NCI-H2081 (cell line): ENCODE measurements around the gene MYO7A.
A peak's percentile ranks its signal among the peaks of the same experiment; 100 is the strongest.

Experiments used
- DNase-seq, 2 experiments: peaks; one replicate each; lab custom pipeline; 2025; lab: John Stamatoyannopoulos, UW

The MYO7A gene

DNA sequence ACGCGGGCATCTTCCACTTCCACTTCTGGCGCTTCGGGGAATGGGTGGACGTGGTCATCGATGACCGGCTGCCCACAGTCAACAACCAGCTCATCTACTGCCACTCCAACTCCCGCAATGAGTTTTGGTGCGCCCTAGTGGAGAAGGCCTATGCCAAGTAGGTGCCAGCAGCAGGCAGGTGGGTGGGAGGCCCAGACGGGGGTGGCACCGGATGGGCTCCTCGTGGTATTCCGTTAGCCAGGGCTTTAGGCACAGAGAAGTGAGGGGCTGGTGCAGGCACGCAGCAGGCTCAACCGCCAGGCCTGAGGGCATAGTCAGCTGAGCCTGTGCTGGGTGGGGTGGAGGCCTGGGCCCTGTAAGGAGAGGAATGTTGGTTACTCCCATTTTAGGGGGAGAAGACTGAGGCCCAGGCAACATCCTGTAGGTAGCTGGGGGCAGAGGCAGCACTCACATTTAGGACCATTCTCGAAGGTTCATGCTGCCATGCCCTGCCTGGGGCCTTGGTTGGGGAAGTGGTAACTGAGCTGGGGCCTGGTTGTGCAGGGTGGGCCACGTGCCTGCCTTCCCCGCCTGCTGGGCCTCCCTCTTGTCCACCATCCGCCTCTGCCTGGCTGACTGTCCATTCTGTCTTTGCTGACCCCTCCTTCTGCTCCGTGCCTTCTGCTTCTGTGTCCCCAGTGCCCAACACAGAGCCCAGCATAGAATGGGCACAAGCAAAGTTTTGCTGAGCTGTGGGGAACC, 15.2 kb upstream of the MYO7A start:
- DNase-seq, result no peak

DNA sequence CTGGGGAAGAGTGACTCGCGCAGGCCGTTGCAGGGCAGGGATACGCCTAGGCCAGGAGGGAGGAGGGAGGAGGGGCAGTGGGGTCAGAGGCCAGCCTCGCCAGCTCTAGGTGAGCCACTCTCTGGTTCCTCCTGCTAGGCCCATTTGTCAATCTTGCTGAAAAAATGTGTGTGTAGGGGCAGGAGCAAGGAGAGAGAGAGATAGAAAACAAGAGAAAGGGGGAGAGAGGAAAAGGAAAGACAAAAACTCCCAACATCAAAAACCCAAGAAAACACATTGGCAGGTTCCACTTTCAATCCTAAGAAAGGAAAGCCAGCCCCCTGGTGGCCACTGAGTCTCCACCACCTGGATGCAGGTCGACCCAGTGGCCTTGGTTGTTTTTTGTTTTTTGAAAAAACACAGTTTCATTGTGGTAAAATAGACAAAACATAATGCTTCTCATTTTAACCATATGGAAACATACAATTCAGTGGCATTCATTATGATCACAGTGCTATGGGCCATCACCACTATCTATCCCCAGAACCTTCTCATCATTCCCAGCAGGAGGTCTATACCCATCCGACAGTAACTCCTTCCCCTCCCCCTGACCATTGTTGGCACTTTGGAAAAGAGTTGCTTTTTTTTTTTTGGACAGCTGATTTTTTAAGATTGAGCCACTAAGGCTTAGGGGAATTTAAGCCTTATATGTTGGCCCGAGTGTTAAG, 14.5 kb upstream of the MYO7A start:
- peak; percentile 8 to 32 for DNase-seq

GRCh38 chr11:77114089-77114463, 14.0 kb upstream of the MYO7A start:
- no peak for DNase-seq

DNA sequence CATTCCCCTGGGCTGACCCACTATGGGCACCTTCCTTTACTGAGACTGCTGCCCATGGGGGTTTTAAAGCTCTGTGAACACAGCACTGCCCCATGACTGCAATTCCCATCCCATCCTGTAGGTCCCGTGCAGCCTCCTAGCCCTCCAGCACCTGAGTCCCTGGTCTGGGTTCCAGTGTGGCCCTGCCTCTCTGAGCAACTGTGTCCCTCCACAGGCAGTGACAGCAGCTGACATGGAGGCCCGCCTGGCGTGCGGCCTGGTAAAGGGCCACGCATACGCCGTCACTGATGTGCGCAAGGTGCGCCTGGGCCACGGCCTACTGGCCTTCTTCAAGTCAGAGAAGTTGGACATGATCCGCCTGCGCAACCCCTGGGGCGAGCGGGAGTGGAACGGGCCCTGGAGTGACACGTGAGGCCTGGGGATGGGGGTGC, 12.8 kb upstream of the MYO7A start:
- no peak for DNase-seq

GRCh38 chr11:77115956-77116355, 12.1 kb upstream of the MYO7A start:
- no peak for DNase-seq

- DNase-seq, result peak; percentile 4 to 32
These were observed 10.6 kb upstream of the MYO7A start for GRCh38 chr11:77117492-77117891.

DNA sequence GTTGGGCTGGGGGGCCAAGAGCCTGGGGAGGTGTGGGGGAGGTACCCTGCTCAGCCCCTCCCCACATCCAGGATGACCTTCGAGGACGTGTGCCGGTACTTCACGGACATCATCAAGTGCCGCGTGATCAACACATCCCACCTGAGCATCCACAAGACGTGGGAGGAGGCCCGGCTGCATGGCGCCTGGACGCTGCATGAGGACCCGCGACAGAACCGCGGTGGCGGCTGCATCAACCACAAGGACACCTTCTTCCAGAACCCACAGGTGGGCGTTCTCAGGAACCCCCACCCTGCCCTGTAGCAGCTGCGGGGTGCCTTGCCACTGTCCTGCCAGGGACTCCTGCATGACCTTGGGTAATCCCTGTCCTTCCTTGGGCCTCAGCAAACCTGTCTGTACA, 10.0 kb upstream of the MYO7A start:
- DNase-seq, result no peak

DNA sequence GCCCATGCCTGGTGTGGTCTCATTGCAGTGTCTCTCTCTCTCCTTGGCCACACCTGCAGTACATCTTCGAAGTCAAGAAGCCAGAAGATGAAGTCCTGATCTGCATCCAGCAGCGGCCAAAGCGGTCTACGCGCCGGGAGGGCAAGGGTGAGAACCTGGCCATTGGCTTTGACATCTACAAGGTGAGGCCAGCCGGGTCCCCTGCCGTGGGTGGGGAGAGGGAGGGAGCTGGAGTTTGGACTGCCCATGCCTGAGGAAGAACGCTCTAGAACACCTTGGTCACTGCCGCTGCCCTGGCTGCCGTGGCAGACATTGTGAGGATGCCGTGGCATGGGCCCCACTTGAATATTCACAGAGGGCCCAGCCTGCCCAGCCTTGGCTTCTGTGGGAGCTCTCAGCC, 9.1 kb upstream of the MYO7A start:
- no peak for DNase-seq

DNA sequence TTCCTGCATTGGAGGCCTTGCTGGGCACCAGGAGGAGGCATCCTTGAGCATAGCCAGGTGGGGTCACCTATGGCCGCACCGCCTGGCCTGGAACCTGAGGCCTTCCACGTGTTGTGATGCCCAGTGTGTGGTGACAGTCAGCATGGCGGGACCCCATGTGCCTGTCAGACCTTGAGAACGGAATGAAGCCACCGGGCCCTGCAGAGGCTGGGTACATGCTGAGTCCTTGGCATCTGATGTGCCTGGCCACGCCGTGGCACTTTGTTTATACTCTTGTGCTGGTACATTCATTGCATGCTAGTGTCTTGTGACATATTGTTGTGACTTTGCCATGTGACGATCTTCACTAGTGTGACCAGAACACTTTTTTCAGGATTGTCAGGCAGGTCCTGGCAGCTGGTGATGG, 8.5 kb upstream of the MYO7A start:
- no peak for DNase-seq

GRCh38 chr11:77120571-77120970, 7.5 kb upstream of the MYO7A start:
- DNase-seq, result no peak

DNA sequence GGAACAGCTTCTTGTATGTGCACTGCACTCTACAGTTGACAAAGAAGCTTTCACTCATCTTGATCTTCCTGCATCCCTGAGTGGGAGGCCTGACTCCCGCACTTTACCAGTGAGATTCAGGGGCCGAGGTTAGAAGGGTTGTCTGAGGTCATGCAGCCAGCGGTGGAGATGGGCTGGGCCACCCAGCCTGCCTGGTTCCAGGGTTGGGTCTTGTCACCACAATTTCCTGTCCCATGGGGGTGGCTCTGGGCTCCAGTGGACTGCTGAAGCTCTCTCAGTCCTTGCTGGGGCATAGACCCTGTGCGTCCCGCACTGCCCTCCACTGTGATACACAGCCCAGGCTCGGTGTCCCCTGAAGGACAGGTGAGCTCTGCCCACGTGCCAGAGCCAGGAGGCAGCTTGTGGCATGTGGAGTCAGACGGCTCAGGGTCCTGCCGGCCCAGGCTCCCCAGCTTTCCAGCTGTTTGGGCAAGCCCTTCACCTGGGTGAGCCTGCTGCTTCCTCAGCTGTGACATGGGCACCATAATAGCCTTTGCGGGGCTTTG, 6.9 kb upstream of the MYO7A start:
- DNase-seq, result no peak

DNA sequence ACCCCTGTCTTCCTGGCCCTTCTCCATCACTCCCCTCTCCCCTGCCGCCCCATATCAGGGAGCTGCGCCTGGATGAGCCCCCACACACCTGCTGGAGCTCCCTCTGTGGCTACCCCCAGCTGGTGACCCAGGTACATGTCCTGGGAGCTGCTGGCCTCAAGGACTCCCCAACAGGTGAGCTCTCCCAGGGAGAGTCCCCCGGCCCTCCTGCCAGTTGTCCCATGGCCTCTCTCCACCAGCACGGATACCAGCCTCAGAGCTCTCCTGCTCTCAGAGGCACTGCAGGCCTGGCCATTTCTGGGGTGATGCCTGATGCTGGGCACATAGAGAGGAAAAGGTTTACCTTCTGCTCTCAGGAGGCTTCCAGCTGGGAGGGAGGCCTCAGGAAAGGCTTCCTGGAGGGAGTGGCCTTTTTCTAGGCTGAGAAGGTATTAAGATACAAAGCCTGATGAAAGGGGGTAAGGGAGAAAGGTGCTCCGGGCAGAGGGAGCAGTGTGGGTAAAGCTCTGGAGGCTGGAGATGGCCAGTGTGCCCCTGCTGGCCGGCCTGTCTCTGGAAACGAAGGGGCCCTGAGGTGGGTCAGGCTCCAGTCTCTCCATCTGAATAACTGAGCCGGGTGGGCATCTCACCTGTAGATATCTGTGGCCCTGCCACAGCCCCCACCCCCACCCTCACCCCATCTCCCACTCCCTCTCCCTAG, 6.0 kb upstream of the MYO7A start:
- DNase-seq, result no peak

DNA sequence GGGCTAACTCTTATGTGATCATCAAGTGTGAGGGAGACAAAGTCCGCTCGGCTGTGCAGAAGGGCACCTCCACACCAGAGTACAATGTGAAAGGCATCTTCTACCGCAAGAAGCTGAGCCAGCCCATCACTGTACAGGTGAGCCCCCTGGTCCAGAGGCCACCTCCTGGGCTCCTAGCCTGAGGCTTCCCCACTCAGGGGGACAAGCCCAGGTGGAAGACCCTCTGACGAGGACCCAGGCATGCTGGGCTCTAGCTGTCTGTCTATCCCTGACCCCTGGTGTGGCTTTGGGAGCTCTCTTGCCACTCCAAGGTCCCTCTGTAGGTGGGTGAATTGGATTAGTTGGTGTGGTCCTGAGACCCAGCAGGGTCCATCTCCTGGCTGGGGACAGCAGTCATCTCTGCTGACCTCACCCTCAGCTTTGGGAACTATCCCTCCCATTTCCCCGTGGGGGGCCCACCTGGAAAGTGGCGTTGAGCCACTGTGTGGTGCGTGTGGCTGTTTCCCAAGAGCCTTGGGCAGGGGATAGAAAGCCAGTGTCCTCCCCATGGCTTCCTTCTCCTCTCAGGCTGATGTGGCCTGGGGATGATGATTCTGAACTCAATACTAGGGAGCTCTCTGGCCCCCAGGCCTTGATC, 5.4 kb upstream of the MYO7A start:
- DNase-seq, result no peak

DNA sequence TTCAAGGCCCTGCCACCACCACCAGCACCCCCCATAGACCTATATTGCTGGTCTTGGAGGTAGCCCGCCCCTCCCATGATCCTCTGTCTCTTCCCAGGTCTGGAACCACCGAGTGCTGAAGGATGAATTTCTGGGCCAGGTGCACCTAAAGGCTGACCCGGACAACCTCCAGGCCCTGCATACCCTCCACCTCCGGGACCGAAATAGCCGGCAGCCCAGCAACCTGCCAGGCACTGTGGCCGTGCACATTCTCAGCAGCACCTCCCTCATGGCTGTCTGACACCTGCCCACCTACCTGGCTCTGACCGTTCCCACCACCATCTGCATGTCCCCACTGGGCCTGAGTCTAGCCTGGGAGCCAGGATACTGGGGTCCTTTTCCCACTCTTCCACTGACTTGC, 4.5 kb upstream of the MYO7A start:
- no peak for DNase-seq

GRCh38 chr11:77124041-77124440, 4.0 kb upstream of the MYO7A start:
- no peak for DNase-seq

DNA sequence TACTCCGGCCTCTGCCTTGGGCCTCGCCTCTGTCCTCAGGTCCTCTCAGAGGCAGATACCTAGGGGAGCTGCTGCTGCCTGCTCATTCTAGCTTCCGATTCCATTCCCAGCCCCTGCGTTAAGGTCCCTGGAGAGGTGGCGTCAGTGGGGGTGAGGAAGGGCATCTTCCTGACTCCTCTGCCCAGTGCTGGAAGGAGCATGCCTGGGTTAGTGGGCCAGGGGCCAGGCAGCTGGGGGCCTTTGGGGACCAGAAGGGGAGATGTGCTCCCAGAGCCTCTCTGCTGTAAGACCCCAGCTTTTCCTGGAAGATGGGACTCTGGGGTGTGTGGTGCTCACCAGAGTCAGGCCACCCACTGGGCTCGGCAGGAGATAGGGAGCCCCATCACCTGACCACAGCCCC, 3.6 kb upstream of the MYO7A start:
- DNase-seq, result no peak

DNA sequence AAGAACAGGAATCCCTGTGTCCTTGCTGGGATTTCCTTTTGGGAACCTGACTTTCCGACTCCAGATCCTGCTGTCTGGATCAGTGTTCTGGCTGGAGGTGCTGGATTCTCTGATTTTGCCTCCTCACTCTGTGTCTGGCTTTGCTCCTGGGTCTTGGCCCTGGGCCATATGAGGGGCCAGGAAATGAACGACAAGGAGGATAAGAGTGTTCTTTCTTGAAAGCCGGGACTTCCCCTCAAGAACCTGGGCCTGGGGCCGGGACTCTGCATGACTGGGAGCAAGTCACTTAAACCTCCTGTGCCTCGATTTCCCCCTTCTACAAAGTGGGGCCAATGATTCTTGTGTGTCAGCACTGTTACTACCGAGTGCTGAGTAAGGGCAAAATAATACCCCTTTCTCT, 2.9 kb upstream of the MYO7A start:
- peak in 1 of 2 experiments; percentile 11 for DNase-seq

DNA sequence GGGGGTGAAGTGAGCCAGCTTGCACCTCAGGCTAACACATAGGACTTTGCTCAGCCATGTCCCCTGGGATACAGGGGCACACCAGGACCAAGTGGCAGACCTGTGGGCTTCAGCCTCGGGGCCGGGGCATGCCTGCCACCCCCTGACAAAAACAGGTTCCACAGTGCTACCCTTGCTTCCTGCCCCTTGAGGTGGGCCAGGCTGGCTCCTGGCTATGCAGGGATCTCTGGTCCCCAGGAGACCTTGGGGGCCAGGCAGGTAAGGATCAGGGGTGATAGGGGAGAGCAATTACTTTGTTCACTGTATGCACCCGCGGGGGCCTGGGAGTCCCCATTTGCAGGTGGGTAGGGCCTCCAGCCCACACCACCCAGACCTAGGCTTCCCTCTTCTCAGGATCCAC, 2.4 kb upstream of the MYO7A start:
- no peak for DNase-seq

- no peak for DNase-seq
These were observed 1.8 kb upstream of the MYO7A start for GRCh38 chr11:77126156-77126775.

DNA sequence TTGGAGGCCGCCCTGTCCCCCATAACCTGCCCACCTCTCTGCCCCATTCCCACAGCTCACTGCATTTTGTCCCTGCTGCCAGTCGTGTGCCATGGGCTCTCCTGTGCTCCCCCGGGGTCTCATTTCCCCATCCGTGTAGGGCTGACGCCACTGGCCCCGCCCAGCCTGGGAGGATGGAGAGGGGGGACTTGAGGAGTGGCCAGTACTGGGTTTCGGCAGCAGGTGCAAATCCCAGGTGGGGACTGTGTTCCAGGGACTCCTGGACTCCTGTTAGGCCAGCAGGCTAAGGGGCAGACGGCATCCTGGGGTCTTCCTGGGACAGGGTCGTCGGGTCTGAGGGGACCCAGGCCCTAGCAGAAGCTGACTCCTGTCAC, 1.2 kb upstream of the MYO7A start:
- peak; percentile 23 to 59 for DNase-seq

- DNase-seq, result peak; percentile 33 to 64
These were observed 673 bp upstream of the MYO7A start for GRCh38 chr11:77127235-77127911.
